ENCODE data around the gene ATP8A2.

DNA sequence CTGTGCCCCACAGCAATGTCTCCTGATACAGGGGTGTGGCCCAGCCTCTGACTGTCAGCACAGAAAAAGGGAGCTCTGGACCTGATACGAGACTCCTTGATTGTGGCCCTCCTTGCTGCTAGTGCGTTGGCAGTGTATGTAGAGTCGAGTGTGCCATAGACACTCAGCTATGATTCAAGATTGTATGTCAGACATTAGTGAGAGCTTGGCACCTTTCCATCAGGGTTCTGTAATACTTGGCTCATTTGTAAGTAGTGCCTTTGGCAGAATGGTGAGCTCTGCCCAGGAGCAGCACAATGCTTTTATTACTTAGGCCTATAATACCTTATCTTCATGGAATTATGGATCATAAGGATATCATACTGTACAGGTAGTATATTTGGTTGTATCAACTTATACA lies 83.4 kb downstream of the ATP8A2 start:
- TF ChIP-seq POLR2A (IDR thresholded peaks at IDR 0.05; ENCODE audit: control extremely low read depth in 1 of 2, low read depth in 2 of 2, low read length in 2 of 2) (no peak), SRF (IDR thresholded peaks at IDR 0.05; ENCODE audit: low read depth, low read length) (no peak), CEBPB (IDR thresholded peaks at IDR 0.05; ENCODE audit: low read depth, low read length) (no peak), TAF1 (IDR thresholded peaks at IDR 0.05; ENCODE audit: low read depth, low read length) (no peak), TEAD4 (IDR thresholded peaks at IDR 0.05; ENCODE audit: low read depth, low read length) (no peak), RAD21 (IDR thresholded peaks at IDR 0.05 in 1 of 2, conservative IDR thresholded peaks at IDR 0.05 in 1 of 2; ENCODE audit: low read depth in 2 of 2, low read length in 2 of 2) (no peak), POLR2AphosphoS5 (IDR thresholded peaks at IDR 0.05; ENCODE audit: low read depth, low read length) (no peak)
- TF ChIP-seq, protein P1, sequence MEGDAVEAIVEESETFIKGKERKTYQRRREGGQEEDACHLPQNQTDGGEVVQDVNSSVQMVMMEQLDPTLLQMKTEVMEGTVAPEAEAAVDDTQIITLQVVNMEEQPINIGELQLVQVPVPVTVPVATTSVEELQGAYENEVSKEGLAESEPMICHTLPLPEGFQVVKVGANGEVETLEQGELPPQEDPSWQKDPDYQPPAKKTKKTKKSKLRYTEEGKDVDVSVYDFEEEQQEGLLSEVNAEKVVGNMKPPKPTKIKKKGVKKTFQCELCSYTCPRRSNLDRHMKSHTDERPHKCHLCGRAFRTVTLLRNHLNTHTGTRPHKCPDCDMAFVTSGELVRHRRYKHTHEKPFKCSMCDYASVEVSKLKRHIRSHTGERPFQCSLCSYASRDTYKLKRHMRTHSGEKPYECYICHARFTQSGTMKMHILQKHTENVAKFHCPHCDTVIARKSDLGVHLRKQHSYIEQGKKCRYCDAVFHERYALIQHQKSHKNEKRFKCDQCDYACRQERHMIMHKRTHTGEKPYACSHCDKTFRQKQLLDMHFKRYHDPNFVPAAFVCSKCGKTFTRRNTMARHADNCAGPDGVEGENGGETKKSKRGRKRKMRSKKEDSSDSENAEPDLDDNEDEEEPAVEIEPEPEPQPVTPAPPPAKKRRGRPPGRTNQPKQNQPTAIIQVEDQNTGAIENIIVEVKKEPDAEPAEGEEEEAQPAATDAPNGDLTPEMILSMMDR (IDR thresholded peaks at IDR 0.05; ENCODE audit: control extremely low read depth in 1 of 3, insufficient read depth in 1 of 3, low read depth in 1 of 3, low read length in 3 of 3), result no peak

Data from H1 (cell line).